PC-3 (cell line): ENCODE results near the gene CHID1. TPM values are rescaled to one million over a fixed set of nuclear protein-coding genes. Genes with fewer than 3 reads are reported as not detected.

Source experiments
- ATAC-seq: fragments of 200-7000 bp; cut with Tn5 transposase; 2 replicates; pipeline ENCODE4 v1.9.1; 2020; ENCODE audit warnings: mild to moderate bottlenecking, moderate library complexity
- BruUV-seq: library from RNA; stranded (reverse); fragments of 400-500 nt; replicated peaks from 2 replicates; lab custom pipeline; 2021; lab: Mats Ljungman, UMichigan
- CTCF ChIA-PET: fragments of 300-600 bp; sonication (Branson Sonifier 250); formaldehyde crosslinking; loops from one replicate; lab custom pipeline; 2022; ENCODE audit warnings: antibody characterized with exemption; lab: Charles Lee
- POLR2A ChIA-PET: fragments of 300-600 bp; sonication (Branson Sonifier 250); formaldehyde crosslinking; loops from one replicate; lab custom pipeline; 2022; ENCODE audit warnings: antibody characterized with exemption; ENCODE audit not compliant: unreplicated experiment; lab: Charles Lee
- DNase-seq: peaks from one replicate; pipeline ENCODE4 v3.0.0-alpha.2; 2015
- H2AFZ ChIP-seq: fragments of 300-600 bp; sonication (generic); 2 replicates; pipeline ENCODE4 v1.6.0; 2016; ENCODE audit warnings: antibody characterized with exemption, low read length
- H3F3A ChIP-seq: fragments of 300-600 bp; sonication (generic); one replicate; pipeline ENCODE4 v1.6.0; 2017; ENCODE audit warnings: antibody characterized with exemption, low read length, control low read depth, mild to moderate bottlenecking; ENCODE audit not compliant: unreplicated experiment
- H3K27ac ChIP-seq: fragments of 300-600 bp; sonication (generic); 2 replicates; pipeline ENCODE4 v1.5.1; 2016; ENCODE audit warnings: mild to moderate bottlenecking, low read length
- H3K27me3 ChIP-seq: fragments of 300-600 bp; sonication (generic); 2 replicates; pipeline ENCODE4 v1.6.1; 2016; ENCODE audit warnings: low read length, mixed read lengths
- H3K36me3 ChIP-seq: fragments of 300-600 bp; sonication (generic); 2 replicates; pipeline ENCODE4 v1.6.1; 2016; ENCODE audit warnings: low read depth, mixed run types, low read length, mixed read lengths
- H3K4me1 ChIP-seq: fragments of 300-600 bp; sonication (generic); 2 replicates; pipeline ENCODE4 v1.5.1; 2016; ENCODE audit warnings: low read length; ENCODE audit not compliant: insufficient read depth
- H3K4me2 ChIP-seq: fragments of 300-600 bp; sonication (generic); 2 replicates; pipeline ENCODE4 v1.6.0; 2016; ENCODE audit warnings: low read length
- H3K4me3 ChIP-seq: fragments of 300-600 bp; sonication (generic); 2 replicates; pipeline ENCODE4 v1.5.1; 2016; ENCODE audit warnings: mild to moderate bottlenecking, low read length, mixed read lengths
- H3K79me2 ChIP-seq: fragments of 300-600 bp; sonication (generic); 2 replicates; pipeline ENCODE4 v1.6.1; 2017; ENCODE audit warnings: low read length, mixed read lengths
- H3K9ac ChIP-seq: fragments of 300-600 bp; sonication (generic); 2 replicates; pipeline ENCODE4 v1.6.0; 2016; ENCODE audit warnings: mild to moderate bottlenecking, low read length
- H3K9me2 ChIP-seq: fragments of 300-600 bp; sonication (generic); replicated peaks from 2 replicates; pipeline ENCODE4 v1.6.1; 2016; ENCODE audit warnings: mixed run types, low read length, mixed read lengths
- H3K9me3 ChIP-seq: fragments of 300-600 bp; sonication (generic); 2 replicates; pipeline ENCODE4 v1.6.1; 2016; ENCODE audit warnings: low read length, mixed read lengths
- H4K20me1 ChIP-seq: fragments of 300-600 bp; sonication (generic); 2 replicates; pipeline ENCODE4 v1.6.1; 2016; ENCODE audit warnings: low read length, mixed read lengths
- EZH2 ChIP-seq: fragments of 300-600 bp; sonication (generic); IDR thresholded peaks from one replicate; pipeline ENCODE4 v1.6.1; 2017; ENCODE audit warnings: antibody characterized with exemption, mild to moderate bottlenecking, low read length; ENCODE audit not compliant: unreplicated experiment
- EZH2phosphoT487 ChIP-seq: fragments of 300-600 bp; sonication (generic); IDR thresholded peaks from 2 replicates; pipeline ENCODE4 v1.6.1; 2018; ENCODE audit warnings: mild to moderate bottlenecking, antibody characterized with exemption, low read length, borderline replicate concordance
- intact Hi-C: fragments of 100-400 bp; cut with micrococcal nuclease; formaldehyde crosslinking; loops from 2 replicates; pipeline ENCODE4 v1.9.0; 2023
- total RNA-seq: library from RNA; depleted of rRNA; stranded (reverse); fragments of >200 nt; gene quantifications from 2 replicates; pipeline ENCODE4 v1.2.3, GENCODE V29; 2014; rRNA removed
- TF ChIP-seq, protein P1 (sequence below): fragments of 300-600 bp; sonication (generic); conservative IDR thresholded peaks from 2 replicates; pipeline ENCODE4 v1.5.1; 2017; ENCODE audit warnings: antibody characterized with exemption, low read depth, mild to moderate bottlenecking, low read length

CHID1 gene
- total RNA-seq, 1 experiment from 2014 or later, result 70.2 TPM

DNA sequence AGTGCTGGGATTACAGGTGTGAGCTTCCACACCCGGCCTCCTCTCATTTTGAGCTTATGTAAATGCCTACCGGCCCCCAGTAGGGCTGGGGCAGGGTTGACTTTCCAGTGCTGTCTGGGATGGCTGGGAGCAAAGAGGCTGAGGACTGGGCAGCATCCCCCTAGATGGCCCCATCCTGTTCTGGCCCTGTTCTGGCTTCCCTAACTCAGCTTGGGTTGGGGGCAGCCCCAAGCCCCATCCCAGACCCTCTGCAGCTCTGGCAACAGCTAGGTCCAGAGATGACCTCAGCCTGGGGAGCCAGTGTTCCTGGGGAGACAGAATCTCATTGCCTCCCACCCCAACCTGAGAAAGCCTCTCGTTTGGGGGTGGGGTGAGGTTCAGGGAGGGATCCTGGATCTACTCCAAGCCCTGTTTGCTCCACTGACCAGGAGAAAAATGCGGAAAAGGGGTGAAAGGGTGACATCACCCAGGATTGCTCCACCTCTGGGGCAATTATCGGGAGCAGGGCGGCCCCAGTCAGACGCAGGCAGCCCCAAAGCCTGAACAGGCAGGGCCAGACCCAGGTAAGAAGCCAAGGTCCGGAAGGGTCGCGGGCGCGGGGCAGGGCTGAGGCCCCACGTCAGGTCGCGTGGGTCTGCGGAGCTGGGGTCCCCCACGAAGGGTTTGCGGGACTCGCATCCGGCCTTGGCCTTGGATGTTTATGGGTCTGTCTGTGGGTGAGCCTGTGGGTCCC is 92.0 kb downstream of the CHID1 start, which contains the start of gene PNPLA2:
Gene PNPLA2, plus strand, starts transcription at position 519 of the 733 bp plus-strand sequence. CDS start 805 bp downstream, outside the sequence.
- Histone ChIP-seq H4K20me1 (peaks cover 16% of the 10 kb centered on the region; the same call in 1 of the 2 replicates), H3K27me3 (no peaks in the 10 kb centered on the region), H3K9me2 (no peaks in the 10 kb centered on the region), H2AFZ (peak within 1 kb of the TSS; percentile 74), H3K4me2 (peak within 1 kb of the TSS; percentile 100), H3K36me3 (peaks cover 3% of the 10 kb centered on the region; the same call in 1 of the 2 replicates), H3K79me2 (peaks cover 25% of the 10 kb centered on the region), H3K27ac (peak within 1 kb of the TSS; percentile 30; the same call in 1 of the 2 replicates), H3K4me3 (peak within 1 kb of the TSS; percentile 89), H3K4me1 (peaks cover 26% of the 10 kb centered on the region), H3F3A (peaks cover 5% of the 10 kb centered on the region), H3K9me3 (no peaks in the 10 kb centered on the region), H3K9ac (peak within 1 kb of the TSS; percentile 67)
- intact Hi-C loops, result no loop called here
- CTCF ChIA-PET, result interaction anchor here (1.9 kb wide), 1 partner anchor 14 kb away, joined by 18 read pairs; the partner anchor contains the start of gene CD151
- no peak for TF ChIP-seq EZH2phosphoT487
- no peak for TF ChIP-seq EZH2
- TF ChIP-seq, protein P1, sequence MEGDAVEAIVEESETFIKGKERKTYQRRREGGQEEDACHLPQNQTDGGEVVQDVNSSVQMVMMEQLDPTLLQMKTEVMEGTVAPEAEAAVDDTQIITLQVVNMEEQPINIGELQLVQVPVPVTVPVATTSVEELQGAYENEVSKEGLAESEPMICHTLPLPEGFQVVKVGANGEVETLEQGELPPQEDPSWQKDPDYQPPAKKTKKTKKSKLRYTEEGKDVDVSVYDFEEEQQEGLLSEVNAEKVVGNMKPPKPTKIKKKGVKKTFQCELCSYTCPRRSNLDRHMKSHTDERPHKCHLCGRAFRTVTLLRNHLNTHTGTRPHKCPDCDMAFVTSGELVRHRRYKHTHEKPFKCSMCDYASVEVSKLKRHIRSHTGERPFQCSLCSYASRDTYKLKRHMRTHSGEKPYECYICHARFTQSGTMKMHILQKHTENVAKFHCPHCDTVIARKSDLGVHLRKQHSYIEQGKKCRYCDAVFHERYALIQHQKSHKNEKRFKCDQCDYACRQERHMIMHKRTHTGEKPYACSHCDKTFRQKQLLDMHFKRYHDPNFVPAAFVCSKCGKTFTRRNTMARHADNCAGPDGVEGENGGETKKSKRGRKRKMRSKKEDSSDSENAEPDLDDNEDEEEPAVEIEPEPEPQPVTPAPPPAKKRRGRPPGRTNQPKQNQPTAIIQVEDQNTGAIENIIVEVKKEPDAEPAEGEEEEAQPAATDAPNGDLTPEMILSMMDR, result no peak
- DNase-seq (peak; percentile 11), ATAC-seq (no peak)
- POLR2A ChIA-PET, result interaction anchor here (0.6 to 2.1 kb wide), 7 partner anchors 13 to 255 kb away, joined by 3 to 19 read pairs (median 8); partner anchors contain the start of genes CD151 and TSPAN4
- TSS peak; percentile 41 for BruUV-seq

Other genes starting within 250 kb of the CHID1 start
- 31.9 and 42.8 TPM in 2 replicates for gene DEAF1, start 215.6 kb downstream of the CHID1 start, total RNA-seq
- 10.8 and 16.2 TPM in 2 replicates for gene TMEM80, start 215.0 kb downstream of the CHID1 start, total RNA-seq
- 127 and 200 TPM in 2 replicates for gene EPS8L2, start 204.6 kb downstream of the CHID1 start, total RNA-seq
- gene TALDO1, start 163.3 kb downstream of the CHID1 start, total RNA-seq, result 287 and 326 TPM in 2 replicates
- 38.9 and 39.7 TPM in 2 replicates for gene GATD1, start 133.3 kb downstream of the CHID1 start, total RNA-seq
- not detected in 2 replicates for gene CEND1, start 120.7 kb downstream of the CHID1 start, total RNA-seq
- 32.7 and 42.3 TPM in 2 replicates for gene SLC25A22, start 112.5 kb downstream of the CHID1 start, total RNA-seq
- gene PIDD1, start 105.6 kb downstream of the CHID1 start, total RNA-seq, result 11.7 and 14.9 TPM in 2 replicates
- gene RPLP2, start 100.8 kb downstream of the CHID1 start, total RNA-seq, result 897 and 964 TPM in 2 replicates
- 40.2 and 41.4 TPM in 2 replicates for gene PNPLA2, start 91.9 kb downstream of the CHID1 start, total RNA-seq
- gene CRACR2B, start 82.9 kb downstream of the CHID1 start, total RNA-seq, result 10.6 and 19.8 TPM in 2 replicates
- gene CD151, start 77.9 kb downstream of the CHID1 start, total RNA-seq, result 469 and 490 TPM in 2 replicates
- 661 and 1,148 TPM in 2 replicates for gene POLR2L, start 68.3 kb downstream of the CHID1 start, total RNA-seq
- gene TSPAN4, start 68.0 kb downstream of the CHID1 start, total RNA-seq, result 121 and 138 TPM in 2 replicates
- gene AP2A2, start 15.1 kb upstream of the CHID1 start, total RNA-seq, result 29.6 and 42.8 TPM in 2 replicates
- 0.18 and 0.23 TPM in 2 replicates for gene MUC6, start 125.9 kb upstream of the CHID1 start, total RNA-seq
- gene MUC2, start 164.1 kb upstream of the CHID1 start, total RNA-seq, result 0.26 and 0.40 TPM in 2 replicates
- gene MUC5AC, start 247.1 kb upstream of the CHID1 start, total RNA-seq, result 0.11 and 0.35 TPM in 2 replicates